PC-3 (cell line): ENCODE measurements around the gene ELAC2. TPM values are rescaled to one million over a fixed set of nuclear protein-coding genes. Genes with fewer than 3 reads are reported as not detected.

Source experiments
- ATAC-seq: fragments of 200-7000 bp; cut with Tn5 transposase; 2 replicates; pipeline ENCODE4 v1.9.1; 2020; ENCODE audit warnings: mild to moderate bottlenecking, moderate library complexity
- BruUV-seq: library from RNA; stranded (reverse); fragments of 400-500 nt; replicated peaks from 2 replicates; lab custom pipeline; 2021; lab: Mats Ljungman, UMichigan
- CTCF ChIA-PET: fragments of 300-600 bp; sonication (Branson Sonifier 250); formaldehyde crosslinking; loops from one replicate; lab custom pipeline; 2022; ENCODE audit warnings: antibody characterized with exemption; lab: Charles Lee
- POLR2A ChIA-PET: fragments of 300-600 bp; sonication (Branson Sonifier 250); formaldehyde crosslinking; loops from one replicate; lab custom pipeline; 2022; ENCODE audit warnings: antibody characterized with exemption; ENCODE audit not compliant: unreplicated experiment; lab: Charles Lee
- DNase-seq: peaks from one replicate; pipeline ENCODE4 v3.0.0-alpha.2; 2015
- H2AFZ ChIP-seq: fragments of 300-600 bp; sonication (generic); 2 replicates; pipeline ENCODE4 v1.6.0; 2016; ENCODE audit warnings: antibody characterized with exemption, low read length
- H3F3A ChIP-seq: fragments of 300-600 bp; sonication (generic); one replicate; pipeline ENCODE4 v1.6.0; 2017; ENCODE audit warnings: antibody characterized with exemption, low read length, control low read depth, mild to moderate bottlenecking; ENCODE audit not compliant: unreplicated experiment
- H3K27ac ChIP-seq: fragments of 300-600 bp; sonication (generic); 2 replicates; pipeline ENCODE4 v1.5.1; 2016; ENCODE audit warnings: mild to moderate bottlenecking, low read length
- H3K27me3 ChIP-seq: fragments of 300-600 bp; sonication (generic); 2 replicates; pipeline ENCODE4 v1.6.1; 2016; ENCODE audit warnings: low read length, mixed read lengths
- H3K36me3 ChIP-seq: fragments of 300-600 bp; sonication (generic); 2 replicates; pipeline ENCODE4 v1.6.1; 2016; ENCODE audit warnings: low read depth, mixed run types, low read length, mixed read lengths
- H3K4me1 ChIP-seq: fragments of 300-600 bp; sonication (generic); 2 replicates; pipeline ENCODE4 v1.5.1; 2016; ENCODE audit warnings: low read length; ENCODE audit not compliant: insufficient read depth
- H3K4me2 ChIP-seq: fragments of 300-600 bp; sonication (generic); 2 replicates; pipeline ENCODE4 v1.6.0; 2016; ENCODE audit warnings: low read length
- H3K4me3 ChIP-seq: fragments of 300-600 bp; sonication (generic); 2 replicates; pipeline ENCODE4 v1.5.1; 2016; ENCODE audit warnings: mild to moderate bottlenecking, low read length, mixed read lengths
- H3K79me2 ChIP-seq: fragments of 300-600 bp; sonication (generic); 2 replicates; pipeline ENCODE4 v1.6.1; 2017; ENCODE audit warnings: low read length, mixed read lengths
- H3K9ac ChIP-seq: fragments of 300-600 bp; sonication (generic); 2 replicates; pipeline ENCODE4 v1.6.0; 2016; ENCODE audit warnings: mild to moderate bottlenecking, low read length
- H3K9me2 ChIP-seq: fragments of 300-600 bp; sonication (generic); replicated peaks from 2 replicates; pipeline ENCODE4 v1.6.1; 2016; ENCODE audit warnings: mixed run types, low read length, mixed read lengths
- H3K9me3 ChIP-seq: fragments of 300-600 bp; sonication (generic); 2 replicates; pipeline ENCODE4 v1.6.1; 2016; ENCODE audit warnings: low read length, mixed read lengths
- H4K20me1 ChIP-seq: fragments of 300-600 bp; sonication (generic); 2 replicates; pipeline ENCODE4 v1.6.1; 2016; ENCODE audit warnings: low read length, mixed read lengths
- CTCF ChIP-seq: fragments of 300-600 bp; sonication (generic); conservative IDR thresholded peaks from 2 replicates; pipeline ENCODE4 v1.5.1; 2017; ENCODE audit warnings: antibody characterized with exemption, low read depth, mild to moderate bottlenecking, low read length
- EZH2 ChIP-seq: fragments of 300-600 bp; sonication (generic); IDR thresholded peaks from one replicate; pipeline ENCODE4 v1.6.1; 2017; ENCODE audit warnings: antibody characterized with exemption, mild to moderate bottlenecking, low read length; ENCODE audit not compliant: unreplicated experiment
- EZH2phosphoT487 ChIP-seq: fragments of 300-600 bp; sonication (generic); IDR thresholded peaks from 2 replicates; pipeline ENCODE4 v1.6.1; 2018; ENCODE audit warnings: mild to moderate bottlenecking, antibody characterized with exemption, low read length, borderline replicate concordance
- intact Hi-C: fragments of 100-400 bp; cut with micrococcal nuclease; formaldehyde crosslinking; loops from 2 replicates; pipeline ENCODE4 v1.9.0; 2023
- total RNA-seq: library from RNA; depleted of rRNA; stranded (reverse); fragments of >200 nt; gene quantifications from 2 replicates; pipeline ENCODE4 v1.2.3, GENCODE V29; 2014

Gene ELAC2
- total RNA-seq, 1 experiment from 2014 or later, result 270 TPM

GRCh38 chr17:12967962-12968361, 49.9 kb downstream of the ELAC2 start:
- POLR2A ChIA-PET, result no interaction called here
- no TSS peak for BruUV-seq
- no peaks in the 10 kb centered on the region for H4K20me1 ChIP-seq
- intact Hi-C loops, result no loop called here
- H3K36me3 ChIP-seq, result no peaks in the 10 kb centered on the region
- CTCF ChIA-PET, result no interaction called here
- H3K27ac ChIP-seq, result no peak overlapping the region
- H3F3A ChIP-seq, result no peaks in the 10 kb centered on the region
- ATAC-seq (no peak), DNase-seq (no peak)
- H3K9me2 ChIP-seq, result no peaks in the 10 kb centered on the region
- TF ChIP-seq EZH2 (no peak), EZH2phosphoT487 (no peak), CTCF (no peak)
- no peaks in the 10 kb centered on the region for H3K79me2 ChIP-seq
- no peak overlapping the region for H3K9ac ChIP-seq
- no peak overlapping the region for H3K4me3 ChIP-seq
- no peak overlapping the region for H3K4me2 ChIP-seq
- H3K27me3 ChIP-seq, result peaks cover 45% of the 10 kb centered on the region
- no peaks in the 10 kb centered on the region for H3K9me3 ChIP-seq
- no peak overlapping the region for H2AFZ ChIP-seq
- H3K4me1 ChIP-seq, result no peaks in the 10 kb centered on the region

GRCh38 chr17:12966413-12966812, 51.4 kb downstream of the ELAC2 start:
- POLR2A ChIA-PET, result no interaction called here
- CTCF ChIA-PET, result no interaction called here
- Histone ChIP-seq H3F3A (no peaks in the 10 kb centered on the region), H3K36me3 (no peaks in the 10 kb centered on the region), H3K27ac (no peak overlapping the region), H3K4me1 (no peaks in the 10 kb centered on the region), H3K27me3 (peaks cover 42% of the 10 kb centered on the region), H4K20me1 (no peaks in the 10 kb centered on the region), H3K79me2 (no peaks in the 10 kb centered on the region), H3K9me2 (no peaks in the 10 kb centered on the region), H2AFZ (no peak overlapping the region), H3K4me2 (no peak overlapping the region), H3K9ac (no peak overlapping the region), H3K4me3 (no peak overlapping the region), H3K9me3 (no peaks in the 10 kb centered on the region)
- DNase-seq (no peak), ATAC-seq (no peak)
- intact Hi-C loops, result no loop called here
- BruUV-seq, result no TSS peak
- TF ChIP-seq EZH2 (no peak), EZH2phosphoT487 (no peak), CTCF (no peak)

- CTCF ChIA-PET, result no interaction called here
- Histone ChIP-seq H3K4me3 (no peak overlapping the region), H3K4me2 (no peak overlapping the region), H3K27me3 (peaks cover 39% of the 10 kb centered on the region), H3K9ac (no peak overlapping the region), H3K4me1 (no peaks in the 10 kb centered on the region), H3K27ac (no peak overlapping the region), H3F3A (no peaks in the 10 kb centered on the region), H3K9me3 (no peaks in the 10 kb centered on the region), H4K20me1 (no peaks in the 10 kb centered on the region), H3K9me2 (no peaks in the 10 kb centered on the region), H3K79me2 (no peaks in the 10 kb centered on the region), H3K36me3 (no peaks in the 10 kb centered on the region), H2AFZ (no peak overlapping the region)
- DNase-seq (no peak), ATAC-seq (no peak)
- TF ChIP-seq EZH2phosphoT487, result no peak
- TF ChIP-seq CTCF, result no peak
- TF ChIP-seq EZH2, result no peak
- BruUV-seq, result no TSS peak
- intact Hi-C loops, result no loop called here
- POLR2A ChIA-PET, result no interaction called here
Measured at GRCh38 chr17:12965988-12966387, 51.8 kb downstream of the ELAC2 start.
